GM12878 (cell line): Measurements from ENCODE around the gene TSC22D3. TPM values are rescaled to one million over a fixed set of nuclear protein-coding genes. Genes with fewer than 3 reads are reported as not detected.

Source experiments
- ATAC-seq: fragments of 200-7000 bp; cut with Tn5 transposase; 3 replicates; pipeline ENCODE4 v1.9.1; 2020; ENCODE audit warnings: mild to moderate bottlenecking, moderate library complexity
- BruUV-seq: library from RNA; stranded (reverse); fragments of 400-500 nt; replicated peaks from 2 replicates; lab custom pipeline; 2021; lab: Mats Ljungman, UMichigan
- CTCF ChIA-PET: fragments of 300-600 bp; sonication (Branson Sonifier 250); formaldehyde crosslinking; extraction: SDS; loops from one replicate; lab custom pipeline; 2021; ENCODE audit warnings: inconsistent platforms; lab: Yijun Ruan, JAX
- POLR2A ChIA-PET: fragments of 350-600 bp; formaldehyde crosslinking; extraction: SDS; loops from one replicate; lab custom pipeline; 2021; ENCODE audit warnings: inconsistent platforms; lab: Charles Lee
- RAD21 ChIA-PET: fragments of 300-600 bp; sonication (Branson Sonifier 250); formaldehyde crosslinking; loops from one replicate; lab custom pipeline; 2023; ENCODE audit warnings: antibody characterized with exemption; ENCODE audit not compliant: unreplicated experiment; lab: Charles Lee
- SMC1A ChIA-PET: fragments of 300-600 bp; sonication (Branson Sonifier 250); formaldehyde crosslinking; loops from one replicate; lab custom pipeline; 2023; ENCODE audit not compliant: unreplicated experiment, uncharacterized antibody; lab: Charles Lee
- DNase-seq: peaks from one replicate; pipeline ENCODE4 v3.0.0-alpha.2; 2011; ENCODE audit warnings: low read depth, low spot score
- FAIRE-seq: peaks from 3 replicates; lab custom pipeline; 2011; peaks lifted over from hg19 to GRCh38; lab: Jason Lieb, UNC
- H2AFZ ChIP-seq: 2 replicates; pipeline ENCODE4 v1.6.0; 2011; ENCODE audit warnings: low read depth, low read length, control low read depth; ENCODE audit not compliant: control insufficient read depth
- H3K27ac ChIP-seq: 2 replicates; pipeline ENCODE4 v1.5.1; 2011; ENCODE audit warnings: control low read depth; ENCODE audit not compliant: control insufficient read depth, insufficient read depth
- H3K27me3 ChIP-seq, 2 experiments: replicated peaks in 1 of 2; 2 replicates each; pipeline versions ENCODE4 v1.6.0 to v1.6.1; 2011; ENCODE audit warnings: low read length in 1 of 2; ENCODE audit not compliant: control insufficient read depth in 2 of 2, insufficient read depth in 2 of 2
- H3K36me3 ChIP-seq, 2 experiments: 2 replicates each; pipeline ENCODE4 v1.5.1; 2011; ENCODE audit warnings: low read length in 1 of 2; ENCODE audit not compliant: control insufficient read depth in 2 of 2, insufficient read depth in 2 of 2
- H3K4me1 ChIP-seq: 2 replicates; pipeline ENCODE4 v1.6.1; 2011; ENCODE audit warnings: mild to moderate bottlenecking, low read length, moderate library complexity, mixed read lengths; ENCODE audit not compliant: control insufficient read depth, insufficient read depth
- H3K4me2 ChIP-seq: 2 replicates; pipeline ENCODE4 v1.6.0; 2011; ENCODE audit warnings: control low read depth; ENCODE audit not compliant: control insufficient read depth, insufficient read depth
- H3K4me3 ChIP-seq: fragments of 200-600 bp; sonication (generic); 2 replicates; pipeline ENCODE4 v1.5.1; 2016
- H3K79me2 ChIP-seq: 2 replicates; pipeline ENCODE4 v1.6.0; 2011; ENCODE audit warnings: low read length; ENCODE audit not compliant: control insufficient read depth, insufficient read depth
- H3K9ac ChIP-seq: 2 replicates; pipeline ENCODE4 v1.8.0; 2011; ENCODE audit warnings: low read length, control low read depth, mixed read lengths; ENCODE audit not compliant: control insufficient read depth, insufficient read depth
- H3K9me3 ChIP-seq: replicated peaks from 3 replicates; pipeline ENCODE4 v1.5.1; 2011; ENCODE audit warnings: mild to moderate bottlenecking, low read length; ENCODE audit not compliant: control insufficient read depth, insufficient read depth
- H4K20me1 ChIP-seq: 2 replicates; pipeline ENCODE4 v1.6.0; 2011; ENCODE audit not compliant: control insufficient read depth, insufficient read depth
- EED ChIP-seq: sonication (generic); IDR thresholded peaks from 2 replicates; pipeline ENCODE4 v1.6.1; 2016; ENCODE audit warnings: antibody characterized with exemption, low read depth
- KLF5 ChIP-seq: fragments of 450-650 bp; IDR thresholded peaks from 2 replicates; pipeline ENCODE4 v1.6.1; 2014; ENCODE audit warnings: mild to moderate bottlenecking; ENCODE audit not compliant: partially characterized antibody
- LARP7 ChIP-seq: fragments of 450-650 bp; IDR thresholded peaks from 2 replicates; pipeline ENCODE4 v1.6.1; 2017; ENCODE audit warnings: mild to moderate bottlenecking
- NKRF ChIP-seq: fragments of 450-650 bp; conservative IDR thresholded peaks from 2 replicates; pipeline ENCODE4 v1.6.1; 2017; ENCODE audit warnings: mild to moderate bottlenecking, moderate library complexity
- STAT1 ChIP-seq: fragments of 450-650 bp; conservative IDR thresholded peaks from 2 replicates; pipeline ENCODE4 v1.6.1; 2014; ENCODE audit warnings: antibody characterized with exemption, mild to moderate bottlenecking
- ZNF217 ChIP-seq: fragments of 450-650 bp; IDR thresholded peaks from 2 replicates; pipeline ENCODE4 v1.6.1; 2017; ENCODE audit warnings: antibody characterized with exemption, mild to moderate bottlenecking
- WGBS: methylation state at CpG from one replicate; pipeline ENCODE4 v1.1.6; 2016; ENCODE audit warnings: low lambda C conversion rate; ENCODE audit not compliant: insufficient replicate concordance, insufficient coverage; ENCODE audit errors: missing lambda C conversion rate; 5-methylcytosine and 5-hydroxymethylcytosine counted together
- in situ Hi-C: fragments of 300-500 bp; cut with MboI; formaldehyde crosslinking; loops from 9 replicates; pipeline ENCODE4 v1.14.3; 2018; ENCODE audit warnings: mixed read lengths
- intact Hi-C: fragments of 100-400 bp; cut with micrococcal nuclease; formaldehyde crosslinking; loops from one replicate; pipeline ENCODE4 v1.14.2; 2022; ENCODE audit not compliant: unreplicated experiment
- polyA plus RNA-seq, 11 experiments: library from polyadenylated mRNA; depleted of rRNA in 4 of 11; unstranded in 6 of 11; stranded (reverse) in 5 of 11; fragments of >200 nt; fragmentation: Nextera tagmentation in 4 of 11; fragmentation: Illumina TruSeq in 1 of 11; extraction: Ambion mirVana in 4 of 11; extraction: Trizol in 1 of 11; gene quantifications; 1 replicate in 1 of 11; 2 replicates in 10 of 11; pipeline versions ENCODE4 v1.2.1 to v1.2.3, GENCODE V29; 2011 to 2016; ENCODE audit warnings: inconsistent platforms in 2 of 11, missing spikeins in 2 of 11, low read depth in 1 of 11
- total RNA-seq, 4 experiments: library from RNA; depleted of rRNA in 3 of 4; stranded (reverse); fragments of >200 nt in 3 of 4; fragmentation: Illumina TruSeq in 1 of 4; extraction: Trizol in 1 of 4; gene quantifications; 2 replicates each; pipeline versions ENCODE4 v1.2.1 to v1.2.3, GENCODE V29; 2013 to 2021
- TF ChIP-seq, protein P1 (sequence below): IDR thresholded peaks from 2 replicates; pipeline ENCODE4 v1.6.1; 2012; ENCODE audit warnings: low read depth, low read length, improper control_type of control experiment
- TF ChIP-seq, protein P2 (sequence below): fragments of 150-350 bp; IDR thresholded peaks from 2 replicates; pipeline ENCODE4 v1.6.1; 2016; ENCODE audit warnings: low read depth, low read length

Gene TSC22D3
- total and polyA plus RNA-seq, 10 of the 15 experiments (the other 5 are each of a cell fraction or from before 2014, with no cell fraction given): 4.6 to 122 (median 16.1) TPM

- DNase-seq (no peak), FAIRE-seq (no peak), ATAC-seq (no peak)
- ChIA-PET POLR2A (interaction anchor here (0.8 kb wide), 1 partner anchor 119 kb away, joined by 3 read pairs; no protein-coding TSS in a partner anchor), RAD21 (interaction anchor here (0.6 kb wide), 1 partner anchor 118 kb away, joined by 3 read pairs; no protein-coding TSS in a partner anchor), CTCF (interaction anchor here (1.2 to 7.5 kb wide), 3 partner anchors 113 to 243 kb away, joined by 5 to 289 read pairs (median 5); no protein-coding TSS in a partner anchor), SMC1A (interaction anchor here (1.3 to 9.4 kb wide), 3 partner anchors 53 to 126 kb away, joined by 4 to 149 read pairs (median 5); no protein-coding TSS in a partner anchor)
- WGBS: 50% methylated on average over 9 of the region's 9 CpGs
- Histone ChIP-seq H2AFZ (no peak overlapping the region), H3K79me2 (no peaks in the 10 kb centered on the region), H3K4me3 (no peak overlapping the region), H3K9me3 (no peaks in the 10 kb centered on the region), H3K4me1 (no peaks in the 10 kb centered on the region), H4K20me1 (no peaks in the 10 kb centered on the region), H3K27ac (no peak overlapping the region), H3K27me3 (no peaks in the 10 kb centered on the region; a peak in 1 of 4 replicates), H3K36me3 (no peaks in the 10 kb centered on the region), H3K9ac (no peak overlapping the region), H3K4me2 (no peak overlapping the region)
- TF ChIP-seq, protein P1, sequence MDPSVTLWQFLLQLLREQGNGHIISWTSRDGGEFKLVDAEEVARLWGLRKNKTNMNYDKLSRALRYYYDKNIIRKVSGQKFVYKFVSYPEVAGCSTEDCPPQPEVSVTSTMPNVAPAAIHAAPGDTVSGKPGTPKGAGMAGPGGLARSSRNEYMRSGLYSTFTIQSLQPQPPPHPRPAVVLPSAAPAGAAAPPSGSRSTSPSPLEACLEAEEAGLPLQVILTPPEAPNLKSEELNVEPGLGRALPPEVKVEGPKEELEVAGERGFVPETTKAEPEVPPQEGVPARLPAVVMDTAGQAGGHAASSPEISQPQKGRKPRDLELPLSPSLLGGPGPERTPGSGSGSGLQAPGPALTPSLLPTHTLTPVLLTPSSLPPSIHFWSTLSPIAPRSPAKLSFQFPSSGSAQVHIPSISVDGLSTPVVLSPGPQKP: no peak
- TF ChIP-seq STAT1 (no peak), KLF5 (no peak), LARP7 (no peak), NKRF (no peak), ZNF217 (no peak), EED (no peak)
- TF ChIP-seq, protein P2, sequence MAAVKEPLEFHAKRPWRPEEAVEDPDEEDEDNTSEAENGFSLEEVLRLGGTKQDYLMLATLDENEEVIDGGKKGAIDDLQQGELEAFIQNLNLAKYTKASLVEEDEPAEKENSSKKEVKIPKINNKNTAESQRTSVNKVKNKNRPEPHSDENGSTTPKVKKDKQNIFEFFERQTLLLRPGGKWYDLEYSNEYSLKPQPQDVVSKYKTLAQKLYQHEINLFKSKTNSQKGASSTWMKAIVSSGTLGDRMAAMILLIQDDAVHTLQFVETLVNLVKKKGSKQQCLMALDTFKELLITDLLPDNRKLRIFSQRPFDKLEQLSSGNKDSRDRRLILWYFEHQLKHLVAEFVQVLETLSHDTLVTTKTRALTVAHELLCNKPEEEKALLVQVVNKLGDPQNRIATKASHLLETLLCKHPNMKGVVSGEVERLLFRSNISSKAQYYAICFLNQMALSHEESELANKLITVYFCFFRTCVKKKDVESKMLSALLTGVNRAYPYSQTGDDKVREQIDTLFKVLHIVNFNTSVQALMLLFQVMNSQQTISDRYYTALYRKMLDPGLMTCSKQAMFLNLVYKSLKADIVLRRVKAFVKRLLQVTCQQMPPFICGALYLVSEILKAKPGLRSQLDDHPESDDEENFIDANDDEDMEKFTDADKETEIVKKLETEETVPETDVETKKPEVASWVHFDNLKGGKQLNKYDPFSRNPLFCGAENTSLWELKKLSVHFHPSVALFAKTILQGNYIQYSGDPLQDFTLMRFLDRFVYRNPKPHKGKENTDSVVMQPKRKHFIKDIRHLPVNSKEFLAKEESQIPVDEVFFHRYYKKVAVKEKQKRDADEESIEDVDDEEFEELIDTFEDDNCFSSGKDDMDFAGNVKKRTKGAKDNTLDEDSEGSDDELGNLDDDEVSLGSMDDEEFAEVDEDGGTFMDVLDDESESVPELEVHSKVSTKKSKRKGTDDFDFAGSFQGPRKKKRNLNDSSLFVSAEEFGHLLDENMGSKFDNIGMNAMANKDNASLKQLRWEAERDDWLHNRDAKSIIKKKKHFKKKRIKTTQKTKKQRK: no peak
- in situ Hi-C loops: no loop called here
- no TSS peak for BruUV-seq
- intact Hi-C loops: no loop called here
Measured at GRCh38 chrX:107780525-107780924, 4.9 kb upstream of the TSC22D3 start.
